ENCODE data around the gene CACNG5. TPM values are rescaled to one million over a fixed set of nuclear protein-coding genes. Genes with fewer than 3 reads are reported as not detected.

The CACNG5 gene
- polyA plus RNA-seq, 3 donors = not detected

GRCh38 chr17:66929591-66929990 lies 94.7 kb downstream of the CACNG5 start:
- Histone ChIP-seq H3K4me2 (replicated peaks; ENCODE audit: extremely low read depth, low read length, poor library complexity, severe bottlenecking) (no peak overlapping the region), H3K4me3 (replicated peaks in 1 of 3; ENCODE audit: low read depth in 2 of 3, low read length in 3 of 3) (no peak overlapping the region), H3K9ac (ENCODE audit: insufficient read depth, low read length, poor library complexity, severe bottlenecking) (no peak overlapping the region), H2AFZ (ENCODE audit: insufficient read depth, low read depth, low read length, poor library complexity, severe bottlenecking) (no peak overlapping the region), H3K9me3 (replicated peaks in 1 of 2; ENCODE audit: control insufficient read depth in 1 of 2, insufficient read depth in 1 of 2, low read length in 2 of 2) (no peaks in the 10 kb centered on the region), H4K20me1 (ENCODE audit: insufficient read depth, low read length) (no peaks in the 10 kb centered on the region), H3K27ac (ENCODE audit: low read depth in 1 of 2, low read length in 2 of 2) (no peak overlapping the region), H3K36me3 (replicated peaks in 1 of 2; ENCODE audit: control insufficient read depth in 1 of 2, insufficient read depth in 2 of 2, low read length in 2 of 2) (no peaks in the 10 kb centered on the region), H3K79me2 (ENCODE audit: insufficient read depth, low read length) (no peaks in the 10 kb centered on the region), H3K4me1 (ENCODE audit: control insufficient read depth in 1 of 2, insufficient read depth in 2 of 2, low read length in 2 of 2) (no peaks in the 10 kb centered on the region), H3K27me3 (ENCODE audit: control insufficient read depth in 2 of 2, insufficient read depth in 2 of 2, low read length in 2 of 2) (peaks cover 0 to 2% of the 10 kb centered on the region in 2 donors)
- no CpG with 5 or more reads among the region's 1 CpG for WGBS (ENCODE audit: insufficient coverage)
- Mint-ChIP-seq H3K4me3 (no peak overlapping the region), H3K4me1 (no peaks in the 10 kb centered on the region), H3K27me3 (ENCODE audit: low read depth in 3 of 3) (peaks cover 3 to 5% (median 5%) of the 10 kb centered on the region in 3 donors), H3K27ac (no peak overlapping the region), H3K9me3 (peaks cover 0 to 10% (median under 1%) of the 10 kb centered on the region in 7 donors), H3K36me3 (no peaks in the 10 kb centered on the region)
- DNase-seq = no peak
- TF ChIP-seq CTCF (IDR thresholded peaks at IDR 0.05) = no peak
- intact Hi-C loops (cut with micrococcal nuclease) = no loop called here

- Mint-ChIP-seq H3K9me3 (peaks cover under 1 to 15% (median 4%) of the 10 kb centered on the region in 7 donors), H3K36me3 (no peaks in the 10 kb centered on the region), H3K27me3 (ENCODE audit: low read depth in 3 of 3) (peaks cover 3 to 5% (median 4%) of the 10 kb centered on the region in 3 donors), H3K27ac (no peak overlapping the region), H3K4me1 (no peaks in the 10 kb centered on the region), H3K4me3 (no peak overlapping the region)
- Histone ChIP-seq H3K36me3 (replicated peaks in 1 of 2; ENCODE audit: control insufficient read depth in 1 of 2, insufficient read depth in 2 of 2, low read length in 2 of 2) (no peaks in the 10 kb centered on the region), H3K9me3 (replicated peaks in 1 of 2; ENCODE audit: control insufficient read depth in 1 of 2, insufficient read depth in 1 of 2, low read length in 2 of 2) (no peaks in the 10 kb centered on the region), H3K27me3 (ENCODE audit: control insufficient read depth in 2 of 2, insufficient read depth in 2 of 2, low read length in 2 of 2) (peaks cover 0 to 2% of the 10 kb centered on the region in 2 donors), H3K79me2 (ENCODE audit: insufficient read depth, low read length) (no peaks in the 10 kb centered on the region), H3K4me2 (replicated peaks; ENCODE audit: extremely low read depth, low read length, poor library complexity, severe bottlenecking) (no peak overlapping the region), H3K9ac (ENCODE audit: insufficient read depth, low read length, poor library complexity, severe bottlenecking) (no peak overlapping the region), H4K20me1 (ENCODE audit: insufficient read depth, low read length) (no peaks in the 10 kb centered on the region), H3K4me3 (replicated peaks in 1 of 3; ENCODE audit: low read depth in 2 of 3, low read length in 3 of 3) (no peak overlapping the region), H3K4me1 (ENCODE audit: control insufficient read depth in 1 of 2, insufficient read depth in 2 of 2, low read length in 2 of 2) (no peaks in the 10 kb centered on the region), H2AFZ (ENCODE audit: insufficient read depth, low read depth, low read length, poor library complexity, severe bottlenecking) (no peak overlapping the region), H3K27ac (ENCODE audit: low read depth in 1 of 2, low read length in 2 of 2) (no peak overlapping the region)
- no CpG with 5 or more reads among the region's 3 CpGs for WGBS (ENCODE audit: insufficient coverage)
- intact Hi-C loops (cut with micrococcal nuclease) = no loop called here
- no peak for TF ChIP-seq CTCF (IDR thresholded peaks at IDR 0.05)
- DNase-seq = no peak
These were observed 96.0 kb downstream of the CACNG5 start for GRCh38 chr17:66930933-66931332.

All from CD14-positive monocyte (primary cell).